ENCODE results near the gene HEPHL1.

Gene HEPHL1

DNA sequence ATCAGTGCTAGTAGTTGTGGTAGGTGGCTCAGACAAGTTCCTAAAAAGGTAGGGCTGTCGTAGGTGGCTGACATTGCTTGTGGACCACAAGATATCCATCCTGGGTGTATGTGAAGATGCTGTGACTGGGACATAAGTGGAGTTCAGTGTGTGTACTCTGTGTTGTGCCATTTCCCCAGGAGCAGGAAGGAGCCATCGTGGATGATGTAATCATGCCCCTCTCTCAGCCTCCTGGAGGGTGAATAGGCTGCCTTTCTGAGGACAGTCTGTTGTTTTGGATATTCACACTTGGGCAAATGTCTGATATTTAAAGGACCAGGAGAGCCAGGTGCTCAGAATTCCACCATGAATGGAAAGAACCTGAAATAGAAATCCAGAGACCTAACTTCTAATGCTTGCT is 2.7 kb downstream of the HEPHL1 start:
- H3K36me3 ChIP-seq (ENCODE audit: control insufficient read depth, insufficient read depth, low read length), result no peaks in the 10 kb centered on the region
- H3K9ac ChIP-seq (ENCODE audit: low read depth, low read length), result no peak overlapping the region
- H3K4me1 ChIP-seq (ENCODE audit: control insufficient read depth, insufficient read depth, low read length), result peaks cover 7% of the 10 kb centered on the region; the same call in 1 of the 2 replicates
- no peak overlapping the region for H3K4me3 ChIP-seq (ENCODE audit: low read depth, low read length)
- H3K9me3 ChIP-seq (ENCODE audit: control insufficient read depth, insufficient read depth, low read length), result no peaks in the 10 kb centered on the region
- H3K27me3 ChIP-seq (ENCODE audit: control insufficient read depth, insufficient read depth, low read length), result no peaks in the 10 kb centered on the region
- no peak overlapping the region for H3K27ac ChIP-seq (ENCODE audit: low read depth, low read length)

DNA sequence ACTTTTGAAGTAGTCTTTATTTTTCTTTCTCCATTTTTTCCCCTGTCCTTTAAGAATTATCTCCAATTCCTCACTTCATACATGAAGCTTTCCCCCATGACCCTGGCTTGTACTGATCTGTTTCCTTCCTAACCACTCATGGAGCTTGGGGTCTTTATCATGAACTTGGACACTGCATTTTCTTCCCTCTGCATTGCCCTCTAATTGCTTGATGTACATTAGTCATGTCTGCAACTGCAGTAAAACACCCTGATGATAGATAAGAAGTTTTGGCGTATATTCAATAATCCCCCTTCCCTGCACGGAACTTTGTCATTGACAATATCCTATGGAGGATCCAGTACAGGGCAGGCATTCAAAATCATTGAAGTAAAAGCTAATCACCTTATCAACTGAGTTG is 3.4 kb downstream of the HEPHL1 start:
- H3K9me3 ChIP-seq (ENCODE audit: control insufficient read depth, insufficient read depth, low read length), result no peaks in the 10 kb centered on the region
- H3K27me3 ChIP-seq (ENCODE audit: control insufficient read depth, insufficient read depth, low read length), result no peaks in the 10 kb centered on the region
- no peaks in the 10 kb centered on the region for H3K36me3 ChIP-seq (ENCODE audit: control insufficient read depth, insufficient read depth, low read length)
- no peak overlapping the region for H3K4me3 ChIP-seq (ENCODE audit: low read depth, low read length)
- H3K9ac ChIP-seq (ENCODE audit: low read depth, low read length), result no peak overlapping the region
- peaks cover 7% of the 10 kb centered on the region; the same call in 1 of the 2 replicates for H3K4me1 ChIP-seq (ENCODE audit: control insufficient read depth, insufficient read depth, low read length)
- no peak overlapping the region for H3K27ac ChIP-seq (ENCODE audit: low read depth, low read length)

DNA sequence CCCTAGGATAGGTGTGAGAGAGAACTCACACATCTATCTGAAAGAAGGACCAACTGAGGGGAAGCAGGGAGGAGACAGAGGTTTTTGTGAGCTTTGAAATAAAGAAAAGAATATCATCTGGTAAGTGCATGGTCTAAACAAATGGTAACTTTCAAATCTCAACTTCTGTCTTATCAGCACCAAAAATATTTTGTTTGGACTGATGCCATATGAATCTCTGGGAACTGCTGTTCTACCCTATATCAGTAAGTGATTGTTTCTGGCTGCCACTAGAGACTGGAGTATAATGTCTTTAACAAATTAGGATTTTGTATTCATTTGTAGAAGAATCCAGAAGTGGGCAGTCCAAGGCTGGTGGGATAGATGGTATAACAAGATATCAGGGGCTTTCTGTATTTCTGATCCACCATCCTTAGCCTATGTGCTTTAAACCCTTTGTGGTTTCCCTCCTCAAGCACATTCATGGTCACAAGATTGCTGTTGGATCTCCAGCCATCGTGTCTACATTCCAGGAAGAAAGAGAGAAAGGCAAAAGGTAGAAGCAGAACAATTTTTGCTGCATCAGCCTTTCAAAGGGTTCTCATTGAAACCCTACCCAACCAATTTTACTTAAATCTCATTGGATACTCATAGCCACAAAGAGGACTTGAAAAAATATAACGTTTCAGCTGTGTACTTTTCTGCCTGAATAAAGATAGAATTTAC is 4.7 kb downstream of the HEPHL1 start:
- Histone ChIP-seq H3K4me3 (ENCODE audit: low read depth, low read length) (no peak overlapping the region), H3K36me3 (ENCODE audit: control insufficient read depth, insufficient read depth, low read length) (no peaks in the 10 kb centered on the region), H3K27me3 (ENCODE audit: control insufficient read depth, insufficient read depth, low read length) (no peaks in the 10 kb centered on the region), H3K27ac (ENCODE audit: low read depth, low read length) (no peak overlapping the region), H3K4me1 (ENCODE audit: control insufficient read depth, insufficient read depth, low read length) (peaks cover 6% of the 10 kb centered on the region; the same call in 1 of the 2 replicates), H3K9me3 (ENCODE audit: control insufficient read depth, insufficient read depth, low read length) (no peaks in the 10 kb centered on the region), H3K9ac (ENCODE audit: low read depth, low read length) (no peak overlapping the region)

DNA sequence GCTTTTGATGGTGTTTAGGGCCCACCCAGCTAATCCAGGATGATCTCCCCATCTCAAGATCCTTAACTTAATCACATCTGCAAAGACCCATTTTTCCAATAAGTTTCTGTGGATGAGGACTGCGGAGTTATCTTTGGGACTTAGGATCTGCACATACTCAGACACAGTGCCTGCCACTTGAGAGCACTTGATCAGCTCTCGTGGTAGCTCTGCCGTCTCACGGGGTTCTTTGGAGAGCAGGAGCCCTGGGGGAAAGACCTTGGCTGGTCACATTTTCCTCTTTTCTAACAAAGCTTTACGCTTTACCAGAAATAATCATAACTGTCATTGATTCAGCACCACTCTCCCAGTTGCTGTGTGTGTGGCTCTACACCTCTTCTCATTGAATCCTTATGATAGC is 6.1 kb downstream of the HEPHL1 start:
- no peaks in the 10 kb centered on the region for H3K9me3 ChIP-seq (ENCODE audit: control insufficient read depth, insufficient read depth, low read length)
- H3K27ac ChIP-seq (ENCODE audit: low read depth, low read length), result no peak overlapping the region
- no peaks in the 10 kb centered on the region for H3K27me3 ChIP-seq (ENCODE audit: control insufficient read depth, insufficient read depth, low read length)
- no peak overlapping the region for H3K9ac ChIP-seq (ENCODE audit: low read depth, low read length)
- no peak overlapping the region for H3K4me3 ChIP-seq (ENCODE audit: low read depth, low read length)
- no peaks in the 10 kb centered on the region for H3K36me3 ChIP-seq (ENCODE audit: control insufficient read depth, insufficient read depth, low read length)
- no peaks in the 10 kb centered on the region for H3K4me1 ChIP-seq (ENCODE audit: control insufficient read depth, insufficient read depth, low read length)

DNA sequence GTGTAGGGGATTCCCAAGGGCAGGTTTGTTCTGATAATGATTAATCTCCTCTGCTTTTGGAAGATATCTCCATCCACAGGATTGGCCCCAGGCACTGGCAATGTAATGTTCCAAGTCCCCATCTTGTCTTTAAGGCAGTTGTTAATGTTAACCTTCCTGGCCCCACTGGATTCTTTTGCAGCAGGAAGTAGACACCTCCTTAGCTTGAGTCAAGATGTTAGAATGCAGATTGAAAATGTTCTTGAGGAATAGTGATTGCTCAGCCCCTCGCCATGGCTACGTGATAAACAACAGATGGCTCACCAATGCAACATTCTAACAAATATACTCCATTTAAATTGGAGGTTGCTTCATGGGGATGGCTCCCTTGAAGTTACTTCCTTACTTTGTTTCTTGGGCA is 7.3 kb downstream of the HEPHL1 start:
- H3K27me3 ChIP-seq (ENCODE audit: control insufficient read depth, insufficient read depth, low read length), result no peaks in the 10 kb centered on the region
- H3K4me3 ChIP-seq (ENCODE audit: low read depth, low read length), result no peak overlapping the region
- H3K4me1 ChIP-seq (ENCODE audit: control insufficient read depth, insufficient read depth, low read length), result no peaks in the 10 kb centered on the region
- no peak overlapping the region for H3K27ac ChIP-seq (ENCODE audit: low read depth, low read length)
- no peaks in the 10 kb centered on the region for H3K9me3 ChIP-seq (ENCODE audit: control insufficient read depth, insufficient read depth, low read length)
- no peaks in the 10 kb centered on the region for H3K36me3 ChIP-seq (ENCODE audit: control insufficient read depth, insufficient read depth, low read length)
- H3K9ac ChIP-seq (ENCODE audit: low read depth, low read length), result no peak overlapping the region

DNA sequence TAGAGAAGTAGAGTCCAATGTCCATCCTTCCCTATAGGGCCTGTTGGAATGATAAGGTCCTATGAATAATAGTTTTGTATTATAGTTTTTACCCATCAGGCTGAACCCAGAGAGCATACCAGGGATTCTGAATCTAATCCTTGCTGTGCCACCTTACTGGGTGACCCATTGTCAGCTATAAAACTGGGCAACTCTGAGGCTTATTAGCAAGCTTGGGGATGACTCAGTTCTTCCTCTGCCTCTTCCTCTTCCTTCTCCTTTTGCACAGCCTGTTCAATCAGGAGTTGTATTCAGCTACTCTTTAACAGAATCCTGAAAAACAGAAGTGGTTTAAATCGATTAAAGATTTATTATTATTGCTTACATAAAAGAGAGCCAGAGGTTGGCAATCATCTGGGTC is 8.9 kb downstream of the HEPHL1 start:
- Histone ChIP-seq H3K36me3 (ENCODE audit: control insufficient read depth, insufficient read depth, low read length) (no peaks in the 10 kb centered on the region), H3K9me3 (ENCODE audit: control insufficient read depth, insufficient read depth, low read length) (no peaks in the 10 kb centered on the region), H3K27ac (ENCODE audit: low read depth, low read length) (no peak overlapping the region), H3K4me3 (ENCODE audit: low read depth, low read length) (no peak overlapping the region), H3K9ac (ENCODE audit: low read depth, low read length) (no peak overlapping the region), H3K27me3 (ENCODE audit: control insufficient read depth, insufficient read depth, low read length) (no peaks in the 10 kb centered on the region), H3K4me1 (ENCODE audit: control insufficient read depth, insufficient read depth, low read length) (no peaks in the 10 kb centered on the region)

DNA sequence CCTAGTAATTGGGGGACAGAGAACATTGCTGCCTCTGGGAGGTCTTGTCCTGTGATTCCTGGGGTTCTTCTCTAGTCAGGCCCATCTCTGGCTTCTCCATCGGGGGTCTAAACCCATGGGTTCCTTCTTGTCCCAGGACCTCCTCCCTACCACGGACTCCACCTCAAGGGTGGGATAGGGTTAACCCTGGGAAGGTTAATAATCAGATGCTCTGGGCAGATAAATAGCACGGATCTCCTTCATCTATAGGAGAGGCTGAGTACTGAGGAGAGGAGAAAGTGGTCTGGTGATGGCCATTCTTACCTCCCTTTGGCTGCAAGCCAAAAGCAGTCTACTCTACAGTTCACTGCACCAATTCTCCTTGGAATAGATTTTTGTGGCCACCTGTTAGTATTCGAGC is 10.5 kb downstream of the HEPHL1 start:
- H3K4me1 ChIP-seq (ENCODE audit: control insufficient read depth, insufficient read depth, low read length), result no peaks in the 10 kb centered on the region
- no peak overlapping the region for H3K4me3 ChIP-seq (ENCODE audit: low read depth, low read length)
- peaks cover 4% of the 10 kb centered on the region; the same call in 1 of the 2 replicates for H3K9me3 ChIP-seq (ENCODE audit: control insufficient read depth, insufficient read depth, low read length)
- H3K27ac ChIP-seq (ENCODE audit: low read depth, low read length), result no peak overlapping the region
- H3K27me3 ChIP-seq (ENCODE audit: control insufficient read depth, insufficient read depth, low read length), result no peaks in the 10 kb centered on the region
- H3K9ac ChIP-seq (ENCODE audit: low read depth, low read length), result no peak overlapping the region
- H3K36me3 ChIP-seq (ENCODE audit: control insufficient read depth, insufficient read depth, low read length), result no peaks in the 10 kb centered on the region

DNA sequence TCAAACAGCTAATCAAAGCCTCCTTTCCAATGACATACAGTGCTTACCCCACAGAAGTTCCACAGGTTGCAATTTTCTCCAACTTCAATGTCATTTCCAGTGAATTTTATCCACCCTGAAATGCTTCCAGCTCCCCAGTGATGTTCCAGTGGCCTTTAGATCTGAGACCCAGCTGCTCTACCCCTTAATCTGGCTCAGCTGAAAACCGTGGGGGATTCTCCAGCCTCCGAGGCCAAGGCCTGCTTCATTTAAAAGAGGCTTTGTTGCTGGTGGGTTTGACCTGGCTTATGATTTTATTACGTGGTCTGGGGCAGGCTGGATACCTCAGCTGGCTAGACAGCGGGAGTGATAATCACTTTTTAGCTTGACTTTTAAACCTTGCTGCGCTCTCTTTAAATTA is 10.9 kb downstream of the HEPHL1 start:
- Histone ChIP-seq H3K36me3 (ENCODE audit: control insufficient read depth, insufficient read depth, low read length) (no peaks in the 10 kb centered on the region), H3K27ac (ENCODE audit: low read depth, low read length) (no peak overlapping the region), H3K4me3 (ENCODE audit: low read depth, low read length) (no peak overlapping the region), H3K9me3 (ENCODE audit: control insufficient read depth, insufficient read depth, low read length) (peaks cover 4% of the 10 kb centered on the region; the same call in 1 of the 2 replicates), H3K4me1 (ENCODE audit: control insufficient read depth, insufficient read depth, low read length) (no peaks in the 10 kb centered on the region), H3K9ac (ENCODE audit: low read depth, low read length) (no peak overlapping the region), H3K27me3 (ENCODE audit: control insufficient read depth, insufficient read depth, low read length) (no peaks in the 10 kb centered on the region)

DNA sequence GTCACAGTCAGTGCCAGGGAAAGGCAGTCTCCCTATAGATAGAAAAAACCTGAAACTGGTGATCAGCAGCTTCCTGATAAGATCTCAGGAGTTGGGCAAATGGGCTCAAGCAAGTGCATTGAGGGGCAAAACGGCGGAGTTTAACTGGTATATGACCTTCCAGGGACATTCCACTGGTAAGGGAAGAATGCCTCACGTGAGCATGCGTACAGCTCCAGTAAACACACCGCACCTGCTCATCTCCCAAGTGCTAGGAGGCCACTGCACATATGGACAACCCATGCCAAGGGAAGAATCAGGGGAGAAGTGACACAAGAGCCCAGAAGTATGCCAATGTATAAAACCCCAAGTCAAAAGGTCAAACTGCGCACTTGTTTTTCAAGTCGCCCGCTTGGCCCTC is 11.6 kb downstream of the HEPHL1 start:
- no peaks in the 10 kb centered on the region for H3K4me1 ChIP-seq (ENCODE audit: control insufficient read depth, insufficient read depth, low read length)
- no peak overlapping the region for H3K9ac ChIP-seq (ENCODE audit: low read depth, low read length)
- H3K36me3 ChIP-seq (ENCODE audit: control insufficient read depth, insufficient read depth, low read length), result no peaks in the 10 kb centered on the region
- H3K27me3 ChIP-seq (ENCODE audit: control insufficient read depth, insufficient read depth, low read length), result no peaks in the 10 kb centered on the region
- H3K9me3 ChIP-seq (ENCODE audit: control insufficient read depth, insufficient read depth, low read length), result peaks cover 4% of the 10 kb centered on the region; the same call in 1 of the 2 replicates
- H3K27ac ChIP-seq (ENCODE audit: low read depth, low read length), result no peak overlapping the region
- H3K4me3 ChIP-seq (ENCODE audit: low read depth, low read length), result no peak overlapping the region

DNA sequence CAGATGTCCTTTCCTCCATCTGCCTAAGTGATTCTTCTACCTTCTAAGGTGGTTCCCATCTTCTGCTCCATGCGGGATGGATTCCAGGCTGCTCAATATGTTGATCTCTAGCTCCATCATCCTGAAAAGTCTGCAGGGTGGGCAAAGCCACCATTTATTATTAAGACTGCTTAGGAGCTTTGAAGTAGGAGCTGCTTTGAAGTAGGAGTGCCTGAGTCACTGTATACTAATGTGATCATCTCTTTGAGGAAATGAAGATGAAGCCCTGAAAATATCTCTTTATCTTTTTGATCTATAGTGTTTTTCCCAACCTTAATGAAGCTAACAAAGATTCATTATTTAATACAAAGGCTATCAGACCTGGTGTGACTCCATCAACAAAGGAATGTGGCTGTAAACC is 13.1 kb downstream of the HEPHL1 start:
- Histone ChIP-seq H3K27ac (ENCODE audit: low read depth, low read length) (no peak overlapping the region), H3K9ac (ENCODE audit: low read depth, low read length) (no peak overlapping the region), H3K4me1 (ENCODE audit: control insufficient read depth, insufficient read depth, low read length) (no peaks in the 10 kb centered on the region), H3K27me3 (ENCODE audit: control insufficient read depth, insufficient read depth, low read length) (no peaks in the 10 kb centered on the region), H3K9me3 (ENCODE audit: control insufficient read depth, insufficient read depth, low read length) (peaks cover 4% of the 10 kb centered on the region; the same call in 1 of the 2 replicates), H3K36me3 (ENCODE audit: control insufficient read depth, insufficient read depth, low read length) (no peaks in the 10 kb centered on the region), H3K4me3 (ENCODE audit: low read depth, low read length) (no peak overlapping the region)

DNA sequence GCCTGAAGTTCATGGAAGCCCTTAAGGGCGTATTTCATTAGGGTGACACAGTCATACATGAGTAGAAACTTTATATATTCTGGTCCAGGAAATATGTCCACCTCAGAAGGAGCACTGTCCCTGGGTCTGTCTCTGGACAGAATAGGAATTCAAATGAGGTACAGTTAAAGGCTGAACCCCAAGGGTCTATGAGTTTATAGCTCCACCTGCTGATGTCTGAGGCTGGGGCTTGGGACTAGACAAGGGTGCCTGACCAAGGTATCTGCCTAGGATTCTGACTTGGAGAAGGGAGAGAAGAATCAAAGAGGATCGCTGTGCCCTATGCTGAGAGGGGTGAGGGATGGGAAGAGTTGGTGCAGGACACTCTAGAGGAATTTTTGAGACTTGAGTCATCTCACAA is 14.9 kb downstream of the HEPHL1 start:
- no peak overlapping the region for H3K27ac ChIP-seq (ENCODE audit: low read depth, low read length)
- no peaks in the 10 kb centered on the region for H3K4me1 ChIP-seq (ENCODE audit: control insufficient read depth, insufficient read depth, low read length)
- no peaks in the 10 kb centered on the region for H3K27me3 ChIP-seq (ENCODE audit: control insufficient read depth, insufficient read depth, low read length)
- H3K36me3 ChIP-seq (ENCODE audit: control insufficient read depth, insufficient read depth, low read length), result no peaks in the 10 kb centered on the region
- peaks cover 4% of the 10 kb centered on the region; the same call in 1 of the 2 replicates for H3K9me3 ChIP-seq (ENCODE audit: control insufficient read depth, insufficient read depth, low read length)
- no peak overlapping the region for H3K4me3 ChIP-seq (ENCODE audit: low read depth, low read length)
- H3K9ac ChIP-seq (ENCODE audit: low read depth, low read length), result no peak overlapping the region

Measured in HUES48 (cell line).